Occipital lobe (tissue), 2 donors: ENCODE results near the gene GNAI2. TPM values are rescaled to one million over a fixed set of nuclear protein-coding genes. Genes with fewer than 3 reads are reported as not detected.
A peak's percentile ranks its signal among the peaks of the same experiment; 100 is the strongest.
"Not testable (repeated sequence)": the region's sequence is repeated elsewhere in the genome, so short reads cannot be mapped to it uniquely, and the experiment has no call there.

Experiments
- DNase-seq: peaks from one replicate; lab custom pipeline; 2025; lab: John Stamatoyannopoulos, UW
- total RNA-seq: library from RNA; depleted of rRNA; stranded (reverse); fragments of >200 nt; gene quantifications from one replicate; pipeline ENCODE4 v1.2.3, GENCODE V29; 2014

Gene GNAI2
- total RNA-seq, 1 donor from 2014 or later: 84.5 TPM

- peak; percentile 81 for DNase-seq
These were observed 28.5 kb downstream of the GNAI2 start for GRCh38 chr3:50264383-50264963.

- no peak for DNase-seq
These were observed 29.0 kb downstream of the GNAI2 start for GRCh38 chr3:50264964-50265485.

- DNase-seq: no peak
These were observed 29.6 kb downstream of the GNAI2 start for GRCh38 chr3:50265571-50265970.

- no peak for DNase-seq
These were observed 30.0 kb downstream of the GNAI2 start for GRCh38 chr3:50266017-50266416.

- DNase-seq: no peak
These were observed 30.8 kb downstream of the GNAI2 start for GRCh38 chr3:50266836-50267235.

- no peak for DNase-seq
These were observed 31.4 kb downstream of the GNAI2 start for GRCh38 chr3:50267280-50267913.

GRCh38 chr3:50268276-50268675 is 32.3 kb downstream of the GNAI2 start:
- DNase-seq: no peak

GRCh38 chr3:50268703-50269451 is 32.9 kb downstream of the GNAI2 start, which contains the start of gene SEMA3B:
Gene SEMA3B (plus strand): TSS chr3:50269147. CDS start chr3:50269241, 94 bp downstream.
- DNase-seq: no peak

GRCh38 chr3:50269460-50269859 is 33.5 kb downstream of the GNAI2 start:
- DNase-seq: no peak

- no peak for DNase-seq
These were observed 34.0 kb downstream of the GNAI2 start for GRCh38 chr3:50269977-50270413.

GRCh38 chr3:50270422-50271224 is 34.6 kb downstream of the GNAI2 start:
- DNase-seq: no peak

- no peak for DNase-seq
These were observed 35.4 kb downstream of the GNAI2 start for GRCh38 chr3:50271314-50271936.

- not testable (repeated sequence) for DNase-seq
These were observed 36.5 kb downstream of the GNAI2 start for GRCh38 chr3:50272538-50272910.

- peak; percentile 70 for DNase-seq
These were observed 37.1 kb downstream of the GNAI2 start for GRCh38 chr3:50272911-50273688.

GRCh38 chr3:50273689-50274065 is 37.7 kb downstream of the GNAI2 start:
- no peak for DNase-seq

GRCh38 chr3:50274371-50275104 is 38.5 kb downstream of the GNAI2 start:
- DNase-seq: no peak

- no peak for DNase-seq
These were observed 39.4 kb downstream of the GNAI2 start for GRCh38 chr3:50275141-50275995.

GRCh38 chr3:50275996-50276761 is 40.2 kb downstream of the GNAI2 start:
- no peak for DNase-seq
